KMS-11 (cell line): Measurements from ENCODE around the gene RASSF3.

ENCODE experiments used
- H2AFZ ChIP-seq: fragments of 200-600 bp; sonication (generic); 2 replicates; pipeline ENCODE4 v1.6.1; 2016; ENCODE audit warnings: antibody characterized with exemption, mixed run types, low read depth
- H3K27ac ChIP-seq: fragments of 200-600 bp; sonication (generic); 2 replicates; pipeline ENCODE4 v1.6.1; 2016; ENCODE audit warnings: mild to moderate bottlenecking, mixed run types
- H3K27me3 ChIP-seq: fragments of 200-600 bp; sonication (generic); 2 replicates; pipeline ENCODE4 v1.6.1; 2017; ENCODE audit warnings: mild to moderate bottlenecking, low read depth, mixed run types, moderate library complexity; ENCODE audit not compliant: insufficient read depth
- H3K36me3 ChIP-seq: fragments of 200-600 bp; sonication (generic); 2 replicates; pipeline ENCODE4 v1.6.1; 2017; ENCODE audit warnings: mild to moderate bottlenecking, mixed run types; ENCODE audit not compliant: insufficient read depth
- H3K4me1 ChIP-seq: fragments of 200-600 bp; sonication (generic); 2 replicates; pipeline ENCODE4 v1.6.1; 2016; ENCODE audit warnings: mild to moderate bottlenecking, low read depth, mixed run types; ENCODE audit not compliant: poor library complexity, severe bottlenecking
- H3K4me2 ChIP-seq: fragments of 200-600 bp; sonication (generic); 2 replicates; pipeline ENCODE4 v1.7.0; 2016; ENCODE audit warnings: mild to moderate bottlenecking, mixed run types
- H3K4me3 ChIP-seq: fragments of 200-600 bp; sonication (generic); IDR thresholded peaks from 2 replicates; pipeline ENCODE4 v1.6.1; 2017; ENCODE audit warnings: low read depth, low read length, mixed read lengths; ENCODE audit not compliant: insufficient read depth
- H3K79me2 ChIP-seq: fragments of 200-600 bp; sonication (generic); 2 replicates; pipeline ENCODE4 v1.6.1; 2016; ENCODE audit warnings: low read depth, mixed run types; ENCODE audit not compliant: insufficient read depth
- H3K9ac ChIP-seq: fragments of 200-600 bp; sonication (generic); 2 replicates; pipeline ENCODE4 v1.6.1; 2016; ENCODE audit warnings: mild to moderate bottlenecking, mixed run types
- H4K20me1 ChIP-seq: fragments of 200-600 bp; sonication (generic); 2 replicates; pipeline ENCODE4 v1.6.1; 2016; ENCODE audit warnings: mild to moderate bottlenecking, mixed run types; ENCODE audit not compliant: insufficient read depth
- TF ChIP-seq, protein P1 (sequence below): fragments of 200-600 bp; sonication (generic); conservative IDR thresholded peaks from 2 replicates; pipeline ENCODE4 v1.6.1; 2017; ENCODE audit warnings: low read depth, mild to moderate bottlenecking, antibody characterized with exemption, low read length, moderate library complexity, mixed read lengths

RASSF3 gene

DNA sequence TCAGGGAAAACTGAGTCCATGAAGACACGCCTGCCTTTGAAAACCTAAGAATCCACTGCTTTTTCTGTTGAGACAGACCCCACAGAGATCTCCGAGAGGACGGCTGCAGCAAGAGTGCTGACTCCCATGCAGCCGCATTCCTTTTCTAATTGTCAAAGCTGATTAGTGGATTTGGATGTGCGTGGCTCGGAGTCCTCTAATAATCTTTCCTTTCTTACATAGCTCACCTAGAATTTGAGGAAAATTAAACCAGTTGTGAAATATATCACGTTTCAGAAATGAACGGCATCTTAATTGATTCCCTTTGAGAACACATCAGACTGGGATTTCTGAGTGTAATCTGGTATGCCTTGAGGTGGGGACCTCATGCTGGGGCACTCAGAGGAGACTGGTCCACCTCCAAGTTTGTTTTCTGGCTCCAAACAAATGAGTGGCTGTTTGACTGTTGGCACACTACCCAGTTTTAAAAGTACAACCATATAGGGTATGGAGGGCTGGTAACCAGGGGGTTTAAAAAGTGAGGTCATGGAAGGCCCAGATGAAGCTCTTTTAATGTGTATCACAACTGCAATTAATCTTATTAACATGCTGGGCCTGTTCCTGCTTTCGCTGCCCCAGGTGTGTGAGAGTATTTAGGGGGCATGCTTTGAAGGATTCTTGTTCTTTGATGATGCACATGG, 63.3 kb downstream of the RASSF3 start:
- TF ChIP-seq, protein P1, sequence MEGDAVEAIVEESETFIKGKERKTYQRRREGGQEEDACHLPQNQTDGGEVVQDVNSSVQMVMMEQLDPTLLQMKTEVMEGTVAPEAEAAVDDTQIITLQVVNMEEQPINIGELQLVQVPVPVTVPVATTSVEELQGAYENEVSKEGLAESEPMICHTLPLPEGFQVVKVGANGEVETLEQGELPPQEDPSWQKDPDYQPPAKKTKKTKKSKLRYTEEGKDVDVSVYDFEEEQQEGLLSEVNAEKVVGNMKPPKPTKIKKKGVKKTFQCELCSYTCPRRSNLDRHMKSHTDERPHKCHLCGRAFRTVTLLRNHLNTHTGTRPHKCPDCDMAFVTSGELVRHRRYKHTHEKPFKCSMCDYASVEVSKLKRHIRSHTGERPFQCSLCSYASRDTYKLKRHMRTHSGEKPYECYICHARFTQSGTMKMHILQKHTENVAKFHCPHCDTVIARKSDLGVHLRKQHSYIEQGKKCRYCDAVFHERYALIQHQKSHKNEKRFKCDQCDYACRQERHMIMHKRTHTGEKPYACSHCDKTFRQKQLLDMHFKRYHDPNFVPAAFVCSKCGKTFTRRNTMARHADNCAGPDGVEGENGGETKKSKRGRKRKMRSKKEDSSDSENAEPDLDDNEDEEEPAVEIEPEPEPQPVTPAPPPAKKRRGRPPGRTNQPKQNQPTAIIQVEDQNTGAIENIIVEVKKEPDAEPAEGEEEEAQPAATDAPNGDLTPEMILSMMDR = no peak
- H3K4me2 ChIP-seq = no peak overlapping the region

DNA sequence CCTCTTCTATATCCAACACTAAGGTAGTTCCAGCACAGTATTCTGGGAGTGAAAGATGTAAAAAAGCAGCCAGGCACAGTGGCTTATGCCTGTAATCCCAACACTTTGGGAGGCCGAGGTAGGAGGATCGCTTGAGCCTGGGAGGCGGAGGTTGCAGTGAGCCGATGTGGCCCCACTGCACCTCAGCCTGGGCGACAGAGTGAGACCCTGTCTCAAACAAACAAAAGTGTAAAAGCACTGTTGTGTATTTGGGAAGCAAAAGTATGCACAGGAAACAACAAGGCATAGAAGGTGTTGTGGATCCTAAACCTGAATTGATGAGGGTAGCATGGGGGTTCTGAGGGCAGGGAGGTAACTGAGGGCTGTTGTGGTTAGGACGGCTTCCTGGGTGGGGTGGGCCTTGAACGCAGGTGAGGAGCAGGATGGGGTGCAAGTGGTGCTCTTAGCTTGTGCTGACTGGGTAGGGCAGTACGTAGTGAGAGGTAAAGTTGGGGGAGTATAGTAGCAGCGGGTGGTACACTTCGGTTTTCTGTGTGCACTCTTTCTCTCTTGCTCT, 64.2 kb downstream of the RASSF3 start:
- Histone ChIP-seq H3K36me3 (no peaks in the 10 kb centered on the region), H3K27me3 (no peaks in the 10 kb centered on the region), H2AFZ (no peak overlapping the region), H4K20me1 (no peaks in the 10 kb centered on the region), H3K4me1 (peaks cover 33% of the 10 kb centered on the region), H3K79me2 (peaks cover 49% of the 10 kb centered on the region), H3K4me3 (no peak overlapping the region), H3K27ac (no peak overlapping the region), H3K4me2 (no peak overlapping the region), H3K9ac (no peak overlapping the region)
- TF ChIP-seq, protein P1 = no peak

More for the DNA sequence above, 63.3 kb downstream of the RASSF3 start:
- Histone ChIP-seq H4K20me1 (no peaks in the 10 kb centered on the region), H2AFZ (no peak overlapping the region), H3K9ac (no peak overlapping the region), H3K27ac (no peak overlapping the region), H3K4me1 (peaks cover 33% of the 10 kb centered on the region), H3K27me3 (no peaks in the 10 kb centered on the region), H3K4me3 (no peak overlapping the region), H3K79me2 (peaks cover 49% of the 10 kb centered on the region), H3K36me3 (no peaks in the 10 kb centered on the region)

DNA sequence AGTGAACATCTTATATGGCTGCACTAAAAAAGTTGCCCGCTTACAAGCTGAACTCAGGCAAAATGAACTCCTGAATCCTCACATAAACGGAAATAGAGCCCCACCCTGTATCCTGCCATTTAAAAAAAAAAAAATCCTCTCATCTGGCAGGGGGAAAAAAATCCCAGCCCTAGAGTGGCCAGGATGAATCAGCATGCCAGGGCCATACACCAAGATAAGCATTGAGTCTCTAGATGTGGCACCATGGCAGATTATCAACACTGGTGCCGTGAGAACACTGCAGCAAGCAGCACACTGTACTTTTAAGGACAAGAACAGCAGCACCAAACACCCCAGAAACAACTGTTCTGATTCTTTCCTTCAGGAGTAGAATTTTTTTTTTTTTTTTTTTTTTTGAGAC, 65.5 kb downstream of the RASSF3 start:
- no peak overlapping the region for H2AFZ ChIP-seq
- peaks cover 47% of the 10 kb centered on the region for H3K79me2 ChIP-seq
- no peaks in the 10 kb centered on the region for H3K36me3 ChIP-seq
- no peak overlapping the region for H3K9ac ChIP-seq
- H4K20me1 ChIP-seq = no peaks in the 10 kb centered on the region
- no peak overlapping the region for H3K27ac ChIP-seq
- H3K4me1 ChIP-seq = peaks cover 22% of the 10 kb centered on the region
- H3K4me3 ChIP-seq = no peak overlapping the region
- TF ChIP-seq, protein P1 = no peak
- H3K4me2 ChIP-seq = no peak overlapping the region
- no peaks in the 10 kb centered on the region for H3K27me3 ChIP-seq

DNA sequence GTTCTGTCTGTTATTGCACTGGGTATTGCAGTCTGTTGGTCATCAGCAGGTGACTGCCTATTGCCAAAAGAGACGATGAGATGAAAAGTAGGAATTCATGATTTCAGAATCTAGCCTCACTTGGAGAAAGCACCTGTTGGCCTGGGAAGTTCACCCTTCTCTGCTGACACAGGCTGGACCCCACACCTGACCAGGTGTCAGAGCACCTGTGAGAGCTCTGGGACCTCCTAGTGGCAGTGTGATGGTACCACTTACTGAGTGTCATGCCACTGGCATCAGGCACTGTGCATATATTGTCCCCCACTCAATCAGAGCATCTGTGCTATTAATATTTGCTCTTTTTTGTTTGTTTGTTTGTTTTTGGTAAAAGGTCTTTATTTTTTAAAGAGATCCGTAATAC, 68.0 kb downstream of the RASSF3 start:
- Histone ChIP-seq H3K4me3 (no peak overlapping the region), H4K20me1 (no peaks in the 10 kb centered on the region), H3K79me2 (peaks cover 49% of the 10 kb centered on the region), H3K4me2 (no peak overlapping the region), H3K36me3 (no peaks in the 10 kb centered on the region), H2AFZ (no peak overlapping the region), H3K4me1 (peaks cover 12% of the 10 kb centered on the region), H3K9ac (no peak overlapping the region), H3K27ac (no peak overlapping the region), H3K27me3 (no peaks in the 10 kb centered on the region)
- TF ChIP-seq, protein P1 = no peak
